PFSK-1 (cell line): ENCODE measurements around the gene MCM6.

ENCODE experiments used
- POLR2AphosphoS5 ChIP-seq: IDR thresholded peaks from 2 replicates; pipeline ENCODE4 v1.6.1; 2012; ENCODE audit warnings: low read depth, mild to moderate bottlenecking, control low read depth, low read length, moderate library complexity
- TAF1 ChIP-seq: IDR thresholded peaks from 2 replicates; pipeline ENCODE4 v1.6.1; 2012; ENCODE audit warnings: low read length, control low read depth, borderline replicate concordance; ENCODE audit not compliant: insufficient read depth

DNA sequence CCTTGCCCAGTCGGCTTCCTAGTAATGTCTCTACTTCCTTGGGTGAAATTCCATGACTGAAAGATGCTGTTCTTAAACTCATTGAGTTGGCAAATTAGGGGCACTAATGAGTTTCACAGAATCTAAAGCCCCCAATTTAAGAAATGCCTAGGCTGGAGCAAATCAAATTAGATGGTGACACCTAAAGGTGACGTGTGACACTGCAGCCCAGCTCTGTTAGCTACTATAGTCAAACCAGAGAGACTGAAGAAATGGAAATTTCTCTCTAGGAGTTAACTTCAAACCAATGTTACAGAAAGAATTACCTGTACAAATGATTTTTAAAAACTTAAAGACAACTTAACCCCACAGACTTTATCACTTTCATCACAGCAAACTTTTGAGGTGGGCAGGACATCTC lies 76.5 kb downstream of the MCM6 start:
- TF ChIP-seq POLR2AphosphoS5 (no peak), TAF1 (no peak)
